Thymus (tissue), 11 donors: Measurements from ENCODE around the gene NARF. TPM values are rescaled to one million over a fixed set of nuclear protein-coding genes. Genes with fewer than 3 reads are reported as not detected.

Experiments used
- DNase-seq, 9 donors: peaks; one replicate each; pipeline ENCODE4 v3.0.0-alpha.2; 2013; ENCODE audit warnings: low spot score in 9 of 9, low read depth in 6 of 9, missing footprints in 1 of 9
- H3K27ac ChIP-seq, 2 donors: one replicate each; pipeline ENCODE4 v1.5.1; 2013; ENCODE audit warnings: control low read depth in 1 of 2, low read depth in 1 of 2, low read length in 1 of 2, mild to moderate bottlenecking in 1 of 2, moderate library complexity in 1 of 2
- H3K27me3 ChIP-seq, 2 donors: one replicate each; pipeline ENCODE4 v1.5.1; 2013; ENCODE audit warnings: low read length in 1 of 2; ENCODE audit not compliant: control insufficient read depth in 2 of 2, insufficient read depth in 1 of 2
- H3K36me3 ChIP-seq, 2 donors: one replicate each; pipeline ENCODE4 v1.5.1; 2013; ENCODE audit warnings: low read length in 1 of 2, mild to moderate bottlenecking in 1 of 2, moderate library complexity in 1 of 2; ENCODE audit not compliant: control insufficient read depth in 2 of 2, insufficient read depth in 2 of 2
- H3K4me1 ChIP-seq, 2 donors: one replicate each; pipeline ENCODE4 v1.5.1; 2013; ENCODE audit warnings: low read length in 2 of 2; ENCODE audit not compliant: control insufficient read depth in 2 of 2, insufficient read depth in 2 of 2
- H3K4me3 ChIP-seq, 2 donors: one replicate each; pipeline ENCODE4 v1.5.1; 2013; ENCODE audit warnings: low read length in 2 of 2, control low read depth in 1 of 2, mild to moderate bottlenecking in 1 of 2
- H3K9me3 ChIP-seq, 2 donors: one replicate each; pipeline ENCODE4 v1.5.1; 2013; ENCODE audit warnings: low read length in 1 of 2, mild to moderate bottlenecking in 1 of 2; ENCODE audit not compliant: control insufficient read depth in 2 of 2, insufficient read depth in 1 of 2
- WGBS: extraction: QIAGEN DNeasy Blood & Tissue Kit; methylation state at CpG from one replicate; pipeline ENCODE4 v1.1.7; 2013; 5-methylcytosine and 5-hydroxymethylcytosine counted together
- polyA plus RNA-seq: library from polyadenylated mRNA; stranded (reverse); fragments of 200-250 nt; gene quantifications from one replicate; pipeline ENCODE4 v1.2.3, GENCODE V29; 2013
- total RNA-seq: library from RNA; stranded (reverse); fragments of 120-200 nt; gene quantifications from one replicate; pipeline ENCODE4 v1.2.4, GENCODE V29; 2013
- donor health status: healthy.

Gene NARF
- total and polyA plus RNA-seq, 2 donors: 60.0 to 137 TPM

GRCh38 chr17:82414548-82415281, 43.8 kb upstream of the NARF start:
- WGBS: 31% methylated on average over 38 of the region's 38 CpGs
- no peaks in the 10 kb centered on the region for H3K9me3 ChIP-seq
- H3K36me3 ChIP-seq: peaks cover 2 to 10% of the 10 kb centered on the region in 2 donors
- H3K27me3 ChIP-seq: no peaks in the 10 kb centered on the region
- H3K4me3 ChIP-seq: no peak overlapping the region
- H3K4me1 ChIP-seq: peaks cover 15 to 20% of the 10 kb centered on the region in 2 donors
- peak in 8 of 9 donors; percentile 40 to 87 (median 63) for DNase-seq
- H3K27ac ChIP-seq: no peak overlapping the region

- Histone ChIP-seq H3K4me3 (no peak overlapping the region), H3K4me1 (peaks cover 17 to 22% of the 10 kb centered on the region in 2 donors), H3K9me3 (no peaks in the 10 kb centered on the region), H3K27ac (no peak overlapping the region), H3K36me3 (peaks cover 2 to 10% of the 10 kb centered on the region in 2 donors), H3K27me3 (no peaks in the 10 kb centered on the region)
- 98% methylated on average over 26 of the region's 26 CpGs for WGBS
- no peak for DNase-seq
Observed at GRCh38 chr17:82415336-82415735, 43.2 kb upstream of the NARF start.

DNA sequence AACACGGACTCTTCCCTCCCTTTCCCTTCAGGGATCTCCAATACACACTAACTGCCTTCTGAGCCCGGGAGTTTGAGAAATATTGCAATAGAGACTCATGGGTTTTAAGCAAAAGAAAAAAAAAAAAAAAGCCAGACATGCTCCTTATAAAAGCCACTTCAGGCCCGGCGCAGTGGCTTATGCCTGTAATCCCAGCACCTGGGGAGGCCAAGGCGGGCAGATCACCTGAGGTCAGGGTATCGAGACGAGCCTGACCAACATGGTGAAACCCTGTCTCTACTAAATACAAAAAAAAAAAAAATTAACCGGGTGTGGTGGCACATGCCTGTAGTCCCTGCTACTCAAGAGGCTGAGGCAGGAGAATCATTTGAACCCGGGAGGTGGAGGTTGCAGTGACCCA, 42.8 kb upstream of the NARF start:
- 92% methylated on average over 9 of the region's 9 CpGs for WGBS
- H3K4me1 ChIP-seq: peaks cover 17 to 22% of the 10 kb centered on the region in 2 donors
- no peak overlapping the region for H3K4me3 ChIP-seq
- DNase-seq: no peak
- H3K9me3 ChIP-seq: no peaks in the 10 kb centered on the region
- H3K27ac ChIP-seq: no peak overlapping the region
- H3K36me3 ChIP-seq: peaks cover 3 to 10% of the 10 kb centered on the region in 2 donors
- H3K27me3 ChIP-seq: no peaks in the 10 kb centered on the region

DNA sequence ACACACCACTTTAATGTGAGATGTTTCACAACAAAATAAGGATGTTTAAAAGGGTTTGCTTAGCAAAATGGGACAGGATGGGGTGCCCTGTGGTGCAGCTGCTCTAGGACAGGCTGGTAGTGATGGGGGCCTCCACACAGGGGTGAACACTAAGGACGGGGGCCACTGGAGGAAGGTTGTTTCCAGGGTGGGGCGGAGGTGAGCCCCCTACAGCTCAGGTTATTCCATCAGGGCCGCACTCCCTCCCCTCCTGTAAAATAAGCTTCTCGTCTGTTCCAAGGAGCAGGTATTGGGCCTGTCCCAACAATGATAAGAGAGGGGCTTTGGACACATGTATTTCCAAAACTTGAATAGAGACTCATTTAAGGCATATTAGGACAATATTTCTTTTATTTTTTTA, 42.3 kb upstream of the NARF start:
- no peak overlapping the region for H3K27ac ChIP-seq
- WGBS: 98% methylated on average over 4 of the region's 4 CpGs

DNA sequence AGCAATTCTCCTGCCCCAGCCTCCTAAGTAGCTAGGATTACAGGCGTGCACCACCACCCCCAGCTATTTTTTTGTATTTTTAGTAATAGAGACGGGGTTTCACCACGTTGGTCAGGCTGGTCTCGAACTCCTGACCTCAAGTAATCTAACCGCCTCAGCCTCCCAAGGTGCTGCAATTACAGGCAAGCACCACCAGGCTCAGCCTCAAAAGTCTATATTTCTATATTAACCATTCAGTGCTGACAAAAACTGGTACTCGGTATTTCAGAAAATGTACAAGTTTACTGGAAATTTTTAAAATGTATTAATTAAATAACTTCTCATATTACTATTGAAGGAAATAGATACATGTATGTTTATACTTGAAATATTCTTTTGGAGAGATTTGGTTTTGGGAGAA, 41.8 kb upstream of the NARF start:
- no peak for DNase-seq
- peaks cover 17 to 22% of the 10 kb centered on the region in 2 donors for H3K4me1 ChIP-seq
- H3K4me3 ChIP-seq: no peak overlapping the region
- no peaks in the 10 kb centered on the region for H3K27me3 ChIP-seq
- peaks cover 7% of the 10 kb centered on the region in 2 donors for H3K36me3 ChIP-seq
- H3K9me3 ChIP-seq: no peaks in the 10 kb centered on the region
- WGBS: 96% methylated on average over 6 of the region's 6 CpGs
- H3K27ac ChIP-seq: no peak overlapping the region

More for the DNA sequence above, 42.3 kb upstream of the NARF start:
- H3K36me3 ChIP-seq: peaks cover 7 to 9% of the 10 kb centered on the region in 2 donors
- no peaks in the 10 kb centered on the region for H3K27me3 ChIP-seq
- no peak for DNase-seq
- H3K9me3 ChIP-seq: no peaks in the 10 kb centered on the region
- peaks cover 17 to 22% of the 10 kb centered on the region in 2 donors for H3K4me1 ChIP-seq
- H3K4me3 ChIP-seq: no peak overlapping the region

DNA sequence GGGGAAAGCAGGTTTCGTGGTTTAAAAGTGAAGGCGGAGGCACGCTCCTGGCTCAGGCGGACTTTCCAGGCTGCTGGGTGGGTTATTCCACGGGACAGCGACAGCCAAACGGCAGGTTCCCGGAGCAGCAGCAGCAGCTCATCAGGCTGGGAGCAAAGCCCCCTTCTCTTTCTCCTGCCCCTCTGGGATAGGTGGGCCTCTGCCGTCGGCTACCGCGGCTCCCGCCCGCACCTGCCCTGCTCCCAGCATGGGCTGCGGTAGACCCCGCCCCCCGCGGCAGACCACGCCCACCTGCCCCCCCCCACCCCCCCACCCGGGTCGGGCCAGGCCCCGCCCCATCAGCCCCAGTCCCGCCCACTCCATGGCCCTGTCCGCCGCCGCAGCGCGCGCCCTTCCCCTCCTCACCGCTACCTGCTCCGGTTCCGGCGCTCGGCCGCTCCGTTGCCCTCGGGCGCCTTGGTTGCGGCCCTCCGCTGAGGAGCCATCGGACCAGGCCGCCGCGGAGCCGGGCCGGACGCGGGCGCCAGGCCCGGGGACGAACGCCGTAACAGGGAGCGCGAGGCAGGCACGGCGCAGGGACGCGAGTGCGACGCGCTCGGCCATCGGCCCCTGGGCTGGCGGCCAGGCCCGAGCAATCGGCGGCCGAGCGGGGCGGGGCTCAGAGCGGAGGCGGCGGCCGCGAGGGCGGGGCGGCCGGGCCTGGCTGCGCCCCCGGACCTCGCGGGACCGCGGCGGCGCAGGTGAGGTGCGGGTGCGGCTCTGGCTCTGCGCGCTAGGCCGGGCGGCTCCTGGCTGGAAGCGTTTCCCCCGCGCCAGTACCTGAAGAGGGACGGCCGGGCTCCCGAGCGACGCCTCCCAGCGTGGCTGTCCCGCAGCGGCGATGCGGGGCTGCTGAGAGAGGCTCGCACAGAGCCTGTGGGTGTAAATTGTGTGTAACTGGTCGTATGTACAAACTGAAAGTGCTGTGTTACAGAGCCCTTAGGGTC, 40.2 kb upstream of the NARF start, which contains the start of the genes HEXD and OGFOD3:
TSS of gene HEXD (plus strand) at position 347 of the 986 bp plus-strand sequence. CDS start 1,453 bp downstream, outside the sequence.
TSS of gene OGFOD3 (minus strand) at position 586 of the 986 bp plus-strand sequence. CDS start at position 485, 101 bp downstream.
- DNase-seq: peak in 8 of 9 donors; percentile 43 to 94 (median 82)
- Histone ChIP-seq H3K4me1 (peaks cover 17 to 22% of the 10 kb centered on the region in 2 donors), H3K27ac (peak within 1 kb of the TSS; percentile 68 to 97), H3K9me3 (peaks cover 1 to 5% of the 10 kb centered on the region in 2 donors), H3K27me3 (no peaks in the 10 kb centered on the region), H3K4me3 (peak within 1 kb of the TSS; percentile 64 to 99), H3K36me3 (peaks cover under 1 to 7% of the 10 kb centered on the region in 2 donors)
- WGBS: 2% methylated on average over 108 of the region's 108 CpGs

DNA sequence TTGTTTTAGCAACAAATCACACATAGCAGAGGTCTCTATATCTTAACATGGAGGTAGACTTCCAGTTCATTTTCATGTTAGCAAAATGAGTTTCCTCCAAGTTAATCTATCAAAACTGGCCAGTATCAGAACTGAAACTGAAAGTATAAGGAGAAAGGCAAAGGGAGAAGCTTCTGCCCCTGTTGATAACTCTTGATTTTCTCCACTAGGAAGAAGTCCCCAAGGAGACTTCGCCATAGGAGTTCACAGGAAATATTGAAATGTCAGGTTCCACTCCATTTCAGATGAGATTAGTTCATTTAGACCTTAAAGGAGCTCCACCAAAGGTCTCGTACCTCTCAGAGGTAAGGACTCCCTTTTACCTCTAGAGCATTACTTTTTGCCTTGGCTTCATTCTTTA, 39.0 kb upstream of the NARF start:
- WGBS: 45% methylated on average over 2 of the region's 2 CpGs
- Histone ChIP-seq H3K27me3 (no peaks in the 10 kb centered on the region), H3K9me3 (peaks cover 1 to 6% of the 10 kb centered on the region in 2 donors), H3K27ac (peak overlapping the region; percentile 8 to 46), H3K36me3 (peaks cover 5 to 7% of the 10 kb centered on the region in 2 donors), H3K4me1 (peaks cover 13 to 15% of the 10 kb centered on the region in 2 donors), H3K4me3 (peak overlapping the region; percentile 64 to 99)
- DNase-seq: peak in 2 of 9 donors; percentile 24 to 54

DNA sequence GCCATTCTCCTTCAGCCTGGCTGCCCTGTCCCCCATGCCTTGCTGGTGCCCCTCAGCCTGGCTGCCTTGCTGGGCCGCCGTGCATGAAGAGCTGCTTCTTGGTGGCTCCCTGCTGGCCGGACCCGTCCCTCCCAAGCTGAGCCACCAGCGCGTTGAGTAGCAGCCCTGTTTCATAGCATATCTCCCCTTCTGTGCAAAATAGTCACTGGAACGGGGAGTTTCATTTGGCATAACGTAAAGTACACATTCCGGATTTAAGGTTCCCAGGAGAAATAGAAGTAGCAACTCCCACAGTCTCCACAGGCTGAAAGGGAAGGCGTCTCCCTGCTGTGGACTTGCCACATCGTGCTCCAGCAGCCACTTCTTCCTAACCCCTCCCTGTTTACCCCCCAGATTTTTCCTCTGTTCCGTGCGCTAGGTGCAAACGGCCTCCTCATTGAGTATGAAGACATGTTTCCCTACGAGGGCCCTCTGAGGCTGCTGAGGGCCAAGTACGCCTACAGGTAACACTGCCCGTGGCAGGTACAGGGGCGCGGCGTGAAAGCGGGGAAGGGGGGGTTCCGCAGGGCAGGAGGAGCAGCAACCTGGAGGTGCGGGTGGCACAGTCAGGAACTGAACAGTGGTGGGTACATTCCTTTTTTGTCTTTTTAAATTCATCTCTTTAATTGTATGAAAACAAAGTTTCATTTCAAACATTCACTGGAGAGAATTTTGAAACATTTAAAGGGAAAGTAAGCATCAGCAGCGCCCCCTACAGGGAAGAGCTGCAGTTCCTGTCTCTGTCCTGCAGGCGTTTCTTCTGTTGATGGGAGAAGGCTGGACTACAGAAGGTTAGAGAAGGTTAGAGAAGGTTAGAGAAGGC, 34.3 kb upstream of the NARF start:
- Histone ChIP-seq H3K36me3 (peaks cover 5% of the 10 kb centered on the region in 2 donors), H3K9me3 (peaks cover 1 to 9% of the 10 kb centered on the region in 2 donors), H3K4me1 (peaks cover 4 to 5% of the 10 kb centered on the region in 2 donors), H3K4me3 (no peak overlapping the region), H3K27me3 (no peaks in the 10 kb centered on the region), H3K27ac (no peak overlapping the region)
- 94% methylated on average over 25 of the region's 25 CpGs for WGBS
- peak in 2 of 9 donors; percentile 48 to 63 for DNase-seq
